Measurements from ENCODE around the gene PSMB3.
"Not testable (repeated sequence)": the region's sequence is repeated elsewhere in the genome, so short reads cannot be mapped to it uniquely, and the experiment has no call there.

The PSMB3 gene

DNA sequence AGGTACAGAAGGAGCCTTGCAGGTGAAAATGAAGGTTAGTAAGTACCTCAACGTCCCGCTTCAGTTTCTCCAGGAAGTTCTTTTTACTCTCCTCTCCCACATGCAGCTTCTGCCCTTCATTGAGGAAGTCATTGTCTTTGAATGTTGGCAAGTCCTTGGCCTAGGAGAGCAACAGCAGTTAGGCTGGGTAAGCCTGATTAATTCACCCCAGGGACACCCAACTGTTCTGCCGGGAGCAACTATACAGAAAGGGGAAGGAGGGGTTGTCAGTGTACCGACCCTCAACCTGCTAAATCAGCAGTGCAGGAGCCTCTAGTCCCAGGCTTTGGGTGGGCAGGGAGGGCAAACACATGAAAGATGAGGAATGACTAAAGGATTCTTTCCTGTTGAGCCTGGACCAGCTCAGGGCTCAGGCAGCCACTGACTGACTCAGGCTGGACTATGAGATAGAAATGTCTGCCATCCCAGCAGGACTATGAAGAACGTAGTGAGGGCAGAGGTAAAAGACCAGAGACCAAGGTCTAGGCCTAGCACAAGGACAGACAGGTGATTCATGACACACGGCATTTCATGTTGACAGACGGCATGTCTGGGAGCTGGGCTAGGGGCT is 25.2 kb downstream of the PSMB3 start:
- no peak for TF ChIP-seq CTCF (IDR thresholded peaks at IDR 0.05)
- no peak for DNase-seq (ENCODE audit: low spot score)
- Histone ChIP-seq H3K4me3 (no peak overlapping the region), H3K27ac (no peak overlapping the region)

- DNase-seq (ENCODE audit: low spot score) = no peak
- Histone ChIP-seq H3K4me3 (no peak overlapping the region), H3K27ac (no peak overlapping the region)
- no peak for TF ChIP-seq CTCF (IDR thresholded peaks at IDR 0.05)
Observed at GRCh38 chr17:38779965-38780752, 27.6 kb downstream of the PSMB3 start.

DNA sequence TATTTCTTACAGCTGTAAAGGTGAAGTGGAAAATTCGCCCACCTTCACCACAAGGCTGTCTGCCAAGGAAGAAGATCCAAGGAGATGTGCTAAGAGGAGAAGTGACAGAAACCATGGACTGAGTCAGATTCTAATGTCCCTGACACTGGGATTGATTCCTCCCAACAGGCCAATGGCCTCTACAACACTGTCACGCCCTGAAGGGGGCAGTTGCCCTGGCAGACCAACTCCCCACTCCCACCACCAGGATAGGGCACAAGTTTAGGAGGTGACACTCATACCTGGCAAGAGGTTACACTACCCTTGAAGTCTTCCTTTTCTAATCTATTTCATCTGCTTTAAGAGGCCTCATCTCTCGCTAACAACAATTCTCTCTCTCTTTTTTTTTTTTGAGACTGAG is 30.7 kb downstream of the PSMB3 start:
- no peak for DNase-seq (ENCODE audit: low spot score)
- TF ChIP-seq CTCF (IDR thresholded peaks at IDR 0.05) = no peak
- Histone ChIP-seq H3K27ac (no peak overlapping the region), H3K4me3 (no peak overlapping the region)

DNA sequence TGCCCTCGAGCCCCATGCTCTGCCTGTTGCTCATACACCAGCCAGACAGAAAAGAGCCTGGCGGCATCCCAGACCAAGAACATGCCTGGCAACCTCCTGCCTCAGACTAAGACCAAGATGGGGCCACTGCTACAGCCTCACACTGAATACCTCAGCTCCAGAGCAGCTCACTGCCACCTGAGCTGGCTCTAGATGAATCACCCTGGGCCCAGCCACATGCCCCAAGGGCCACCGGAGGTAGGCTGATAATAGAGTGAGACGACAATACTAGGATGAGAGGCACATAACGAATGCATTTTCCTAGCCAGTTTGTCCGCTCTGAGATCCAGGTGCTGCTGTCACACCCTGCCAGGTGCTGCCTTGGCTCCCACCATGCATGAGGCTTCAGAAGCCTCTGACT is 33.8 kb downstream of the PSMB3 start:
- no peak for TF ChIP-seq CTCF (IDR thresholded peaks at IDR 0.05)
- no peak for DNase-seq (ENCODE audit: low spot score)
- Histone ChIP-seq H3K27ac (no peak overlapping the region), H3K4me3 (no peak overlapping the region)

- H3K27ac ChIP-seq; H3K4me3 ChIP-seq; DNase-seq (ENCODE audit: low spot score): not testable (repeated sequence)
Observed at GRCh38 chr17:38787999-38788398, 35.5 kb downstream of the PSMB3 start.

- TF ChIP-seq CTCF (IDR thresholded peaks at IDR 0.05) = no peak
- Histone ChIP-seq H3K27ac (no peak overlapping the region), H3K4me3 (no peak overlapping the region)
- DNase-seq (ENCODE audit: low spot score) = no peak
Observed at GRCh38 chr17:38789185-38789584, 36.6 kb downstream of the PSMB3 start.

DNA sequence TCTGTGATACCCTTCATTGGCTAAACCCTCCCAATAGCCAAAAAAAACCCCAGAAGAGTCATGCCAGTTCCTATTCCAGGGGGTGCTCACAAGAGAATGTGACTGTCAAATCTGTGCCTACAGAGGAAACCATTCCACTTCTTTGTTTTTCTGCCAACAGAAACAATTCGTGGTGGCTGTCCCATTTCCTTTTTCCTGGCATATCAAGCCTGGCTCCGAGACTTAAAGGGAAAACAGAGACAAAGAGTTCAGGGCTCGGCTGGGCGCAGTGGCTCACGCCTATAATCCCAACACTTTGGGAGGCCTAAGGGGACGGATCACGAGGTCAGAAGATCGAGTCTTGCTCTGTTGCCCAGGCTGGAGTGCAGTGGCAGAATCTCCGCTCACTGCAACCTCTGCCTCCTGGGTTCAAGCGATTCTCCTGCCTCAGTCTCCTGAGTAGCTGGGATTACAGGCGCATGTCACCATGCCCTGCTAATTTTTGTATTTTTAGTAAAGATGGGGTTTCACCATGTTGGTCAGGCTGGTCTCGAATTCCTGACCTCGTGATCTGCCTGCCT is 37.7 kb downstream of the PSMB3 start:
- H3K27ac ChIP-seq = peak overlapping the region in 1 of 2 donors; percentile 35
- not testable (repeated sequence) for H3K4me3 ChIP-seq; DNase-seq (ENCODE audit: low spot score)

DNA sequence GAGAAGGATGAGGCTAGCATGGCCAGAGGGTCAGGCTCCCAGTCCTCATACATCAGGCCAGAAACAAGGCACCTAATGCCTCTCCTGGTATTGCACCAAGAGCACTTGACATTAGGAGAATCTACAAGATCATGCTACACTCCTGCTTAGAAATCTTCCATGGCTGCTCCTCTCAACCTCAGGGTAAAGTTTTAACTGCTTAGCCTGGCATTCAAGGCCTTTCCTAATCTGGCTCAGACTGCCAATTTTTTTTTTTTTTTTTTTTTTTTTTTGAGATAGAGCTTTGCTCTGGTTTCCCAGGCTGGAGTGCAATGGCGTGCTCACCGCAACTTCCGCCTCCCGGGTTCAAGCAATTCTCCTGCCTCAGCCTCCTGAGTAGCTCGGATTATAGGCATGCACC is 38.6 kb downstream of the PSMB3 start:
- TF ChIP-seq CTCF (IDR thresholded peaks at IDR 0.05) = no peak

More for the DNA sequence above, 38.6 kb downstream of the PSMB3 start:
- no peak for DNase-seq (ENCODE audit: low spot score)
- Histone ChIP-seq H3K4me3 (no peak overlapping the region), H3K27ac (no peak overlapping the region)

Measured in coronary artery (tissue), 2 donors.